HepG2 (cell line): ENCODE data around the gene RAB27B.

ENCODE experiments used
- CBX2 ChIP-seq, 2 experiments: fragments of 200-600 bp in 1 of 2; sonication (generic); formaldehyde crosslinking in 1 of 2; IDR thresholded peaks; 2 replicates each; pipeline versions ENCODE4 v1.7.0 to v1.8.1; 2018 to 2022; ENCODE audit warnings: low read depth in 2 of 2, low read length in 1 of 2, mild to moderate bottlenecking in 1 of 2, missing genetic modification reagents in 1 of 2
- HNF4A ChIP-seq: sonication (generic); formaldehyde crosslinking; IDR thresholded peaks from 2 replicates; pipeline ENCODE4 v1.4.0; 2020; ENCODE audit warnings: missing genetic modification reagents
- ONECUT2 ChIP-seq: sonication (generic); formaldehyde crosslinking; IDR thresholded peaks from 2 replicates; pipeline ENCODE4 v1.4.0; 2020; ENCODE audit warnings: missing genetic modification reagents
- POLR2A ChIP-seq, 2 experiments: IDR thresholded peaks; 2 replicates each; pipeline ENCODE4 v1.6.1; 2011; ENCODE audit warnings: low read depth in 2 of 2, low read length in 2 of 2, mild to moderate bottlenecking in 1 of 2, moderate library complexity in 1 of 2; ENCODE audit not compliant: insufficient read depth in 1 of 2
- TCF7 ChIP-seq: sonication (generic); IDR thresholded peaks from 2 replicates; pipeline ENCODE4 v1.6.1; 2016; ENCODE audit warnings: antibody characterized with exemption, low read depth
- TRIM24 ChIP-seq: sonication (generic); formaldehyde crosslinking; IDR thresholded peaks from 2 replicates; pipeline ENCODE4 v1.8.0; 2022; ENCODE audit warnings: mild to moderate bottlenecking, missing genetic modification reagents
- TF ChIP-seq, protein P1 (sequence below): sonication (generic); formaldehyde crosslinking; IDR thresholded peaks from 2 replicates; pipeline ENCODE4 v1.4.0; 2020; ENCODE audit warnings: missing genetic modification reagents

- TF ChIP-seq TCF7 (no peak), TRIM24 (CRISPR knock-in tag) (no peak), CBX2 (IDR thresholded peaks at IDR 0.05; ENCODE audit: low read depth, low read length) (no peak), CBX2 (CRISPR knock-in tag; IDR thresholded peaks at IDR 0.05; ENCODE audit: low read depth) (no peak), HNF4A (CRISPR knock-in tag) (no peak), ONECUT2 (CRISPR knock-in tag) (no peak), POLR2A (IDR thresholded peaks at IDR 0.05; ENCODE audit: insufficient read depth in 1 of 2, low read depth in 2 of 2, low read length in 2 of 2) (no peak)
- TF ChIP-seq, protein P1, sequence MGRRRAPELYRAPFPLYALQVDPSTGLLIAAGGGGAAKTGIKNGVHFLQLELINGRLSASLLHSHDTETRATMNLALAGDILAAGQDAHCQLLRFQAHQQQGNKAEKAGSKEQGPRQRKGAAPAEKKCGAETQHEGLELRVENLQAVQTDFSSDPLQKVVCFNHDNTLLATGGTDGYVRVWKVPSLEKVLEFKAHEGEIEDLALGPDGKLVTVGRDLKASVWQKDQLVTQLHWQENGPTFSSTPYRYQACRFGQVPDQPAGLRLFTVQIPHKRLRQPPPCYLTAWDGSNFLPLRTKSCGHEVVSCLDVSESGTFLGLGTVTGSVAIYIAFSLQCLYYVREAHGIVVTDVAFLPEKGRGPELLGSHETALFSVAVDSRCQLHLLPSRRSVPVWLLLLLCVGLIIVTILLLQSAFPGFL (CRISPR knock-in tag) = no peak
These were observed 53.0 kb downstream of the RAB27B start for GRCh38 chr18:54881229-54881768.
